ENCODE results near the gene EIF5A.

Gene EIF5A

DNA sequence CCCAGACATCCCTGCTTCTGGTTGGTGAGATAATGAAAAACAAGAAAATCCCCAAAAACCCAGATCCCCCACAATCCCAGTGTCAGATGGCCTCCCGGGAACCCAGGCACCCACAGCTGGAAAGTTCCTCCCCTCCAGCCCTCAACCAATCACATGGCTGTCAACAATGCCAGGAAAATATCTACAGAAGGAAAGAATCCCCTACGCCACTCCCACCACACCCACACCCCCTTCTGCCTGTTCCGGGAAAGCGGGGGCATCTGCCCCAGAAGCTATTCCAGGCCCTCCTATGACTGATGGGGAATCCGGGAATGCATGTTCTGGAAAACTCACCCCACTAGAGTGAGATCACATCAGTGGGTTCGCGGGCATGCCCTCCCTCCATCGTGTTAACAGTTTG lies 49.3 kb downstream of the EIF5A start:
- no peak for DNase-seq (ENCODE audit: low read depth)

DNA sequence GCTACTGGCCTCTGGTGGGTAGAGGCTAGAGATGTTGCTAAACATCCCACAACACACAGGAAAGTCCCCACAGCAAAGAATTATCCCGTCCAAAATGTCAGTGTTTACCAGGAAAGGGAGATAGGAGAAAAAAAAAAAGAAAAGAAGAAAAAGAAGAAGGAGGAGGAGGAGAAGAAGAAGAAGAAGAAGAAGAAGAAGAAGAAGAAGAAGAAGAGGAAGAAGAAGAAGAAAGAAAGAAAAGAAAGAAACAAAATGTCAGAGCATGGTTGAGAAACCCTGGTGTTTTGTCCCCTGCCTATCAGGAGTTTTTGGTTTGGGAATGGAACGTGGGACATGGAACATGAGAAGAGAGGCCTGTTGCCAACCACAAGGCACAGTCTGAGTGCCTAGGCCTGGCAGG lies 50.0 kb downstream of the EIF5A start:
- DNase-seq (ENCODE audit: low read depth): no peak

DNA sequence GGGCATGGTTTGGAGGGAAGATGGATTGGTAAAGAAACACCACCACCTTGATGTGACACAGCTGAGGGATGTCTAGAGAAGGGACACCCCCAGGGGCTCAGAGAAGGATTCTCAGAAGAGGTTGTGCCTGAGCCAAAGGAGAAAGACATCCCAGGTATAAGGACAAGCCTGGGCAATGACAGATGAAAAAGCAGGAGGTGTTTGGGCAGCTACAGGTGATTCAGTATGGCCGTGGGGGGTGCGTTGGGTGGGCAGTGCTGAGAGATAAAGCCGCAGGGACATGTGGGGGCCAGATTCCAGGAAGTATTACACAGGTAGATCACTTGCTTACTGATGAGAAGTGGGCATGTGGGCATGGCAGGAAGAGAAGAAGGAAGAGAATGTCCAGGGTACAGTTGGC lies 54.5 kb downstream of the EIF5A start:
- DNase-seq (ENCODE audit: low read depth): no peak
